Activated CD8-positive, alpha-beta memory T cell treated with anti-CD3 and anti-CD28 coated beads, Interleukin-2, amount 50 U/mL, for 48 hours (primary cell): ENCODE measurements around the gene ALK.

Source experiments
- DNase-seq: peaks from one replicate; pipeline ENCODE4 v3.0.0-alpha.2; 2020

The ALK gene

DNA sequence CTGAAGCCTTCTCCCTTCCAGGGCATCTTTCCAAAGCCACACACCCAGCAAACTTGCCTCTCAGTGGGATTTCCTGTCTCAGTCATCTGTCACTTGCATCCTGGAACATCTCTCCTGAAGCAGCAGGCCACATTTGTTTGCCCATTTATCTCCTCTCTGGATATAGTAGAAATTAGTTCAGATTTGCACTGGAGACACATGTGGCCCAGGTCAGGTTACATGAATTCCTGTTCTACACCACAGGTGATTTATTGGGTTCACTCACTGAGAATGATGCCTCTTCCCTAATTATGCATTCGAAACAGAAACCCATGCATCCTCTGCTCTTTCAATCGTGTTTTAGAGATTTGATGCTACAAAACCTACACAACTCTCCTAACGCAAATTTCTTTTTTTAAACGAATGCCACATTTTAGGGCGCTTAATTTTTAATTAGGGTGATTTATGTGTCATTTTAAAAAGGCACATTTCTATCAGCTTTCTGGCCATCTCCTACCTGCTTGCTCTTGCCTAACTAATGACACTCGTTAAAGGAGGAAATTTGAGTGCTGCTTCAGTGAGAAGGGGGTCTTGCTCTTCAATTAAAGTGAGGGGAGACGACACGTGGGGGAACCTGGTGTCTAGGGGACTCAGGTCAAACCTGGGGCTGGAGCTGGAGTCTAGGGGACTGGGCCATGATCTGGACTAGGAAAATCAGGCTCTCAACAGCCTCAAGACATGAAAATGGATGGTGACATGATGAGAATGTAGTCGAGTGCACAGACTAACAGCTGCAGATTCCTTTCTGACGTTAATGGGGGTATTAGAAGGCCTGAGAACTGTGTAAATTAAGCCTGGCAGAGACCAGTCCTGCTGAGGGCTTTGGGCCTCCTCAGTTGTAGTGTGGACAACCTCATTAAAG lies 584.8 kb downstream of the ALK start:
- DNase-seq, result no peak

DNA sequence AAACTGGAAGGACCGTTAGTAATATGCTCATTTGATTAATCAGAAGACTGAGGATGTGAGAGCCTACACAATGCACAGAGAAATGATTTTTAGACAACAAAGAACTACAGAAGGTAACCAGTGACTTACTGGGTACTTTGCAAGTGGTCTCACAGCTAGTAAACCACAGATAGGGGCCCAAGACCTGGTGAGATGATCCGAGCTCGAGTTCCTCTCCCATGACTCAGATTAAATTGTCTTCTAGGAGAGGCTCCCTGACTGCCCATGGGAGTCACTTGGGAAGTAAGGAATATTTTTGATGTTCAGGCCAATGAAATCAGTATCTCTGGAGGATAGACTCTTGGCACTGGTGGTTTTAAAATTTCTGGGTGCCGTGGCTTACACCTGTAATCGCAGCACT lies 586.0 kb downstream of the ALK start:
- DNase-seq, result no peak

DNA sequence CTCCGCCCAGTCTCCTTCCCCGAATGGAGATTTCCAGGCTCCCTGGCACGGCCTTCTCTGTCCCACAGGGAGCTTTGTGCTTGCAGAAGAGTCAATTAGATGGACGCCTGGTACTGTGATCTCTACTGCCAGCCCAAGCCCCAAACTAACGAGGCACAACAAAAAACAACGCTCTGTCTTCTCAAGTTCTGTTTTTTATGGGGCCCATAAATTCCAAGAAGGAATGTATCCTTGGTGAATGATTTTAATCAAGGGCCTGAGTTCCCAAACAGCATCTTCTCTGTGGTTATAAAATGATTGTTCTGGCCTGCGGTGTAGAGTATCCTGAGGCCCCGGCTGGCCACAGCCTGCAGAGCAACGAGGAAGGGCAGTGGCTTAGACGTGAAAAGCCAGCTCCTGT lies 586.7 kb downstream of the ALK start:
- DNase-seq, result no peak

DNA sequence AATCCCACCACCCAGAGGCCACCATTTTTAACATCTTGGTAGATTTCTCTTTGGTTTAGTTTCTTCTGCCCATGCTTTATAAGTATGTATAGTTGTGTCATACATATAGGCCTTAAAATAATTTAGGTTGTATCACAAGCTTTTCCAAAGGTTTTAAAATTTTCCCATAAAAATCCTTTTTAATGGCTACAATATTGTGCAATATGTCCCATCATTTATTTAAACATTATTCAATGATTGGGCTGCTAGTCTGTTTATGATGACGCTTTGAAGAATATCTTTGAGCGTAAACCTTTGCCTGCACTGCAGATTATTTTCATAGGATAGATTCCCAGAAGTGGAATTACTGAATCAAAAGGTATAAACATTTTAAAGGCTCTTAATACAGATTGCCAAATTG lies 588.8 kb downstream of the ALK start:
- no peak for DNase-seq

DNA sequence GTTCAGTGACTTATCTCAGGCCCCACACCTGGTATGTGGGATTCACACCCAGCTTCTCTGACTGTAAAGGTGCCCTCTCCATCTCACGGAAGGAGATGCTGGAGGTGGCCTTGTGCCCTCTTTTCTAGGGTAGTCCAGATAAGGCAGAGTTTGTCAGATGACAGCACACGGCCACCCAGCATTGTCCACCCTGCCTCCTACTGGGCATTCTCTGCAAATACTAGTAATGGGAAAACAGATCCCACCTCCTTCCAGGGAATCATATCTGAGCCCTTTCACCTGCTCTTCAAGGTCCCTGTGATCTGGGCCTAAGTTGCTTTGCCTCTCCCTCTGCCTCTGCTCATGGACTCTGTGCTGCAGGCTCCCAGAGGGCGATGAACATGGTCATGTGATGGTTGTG lies 591.5 kb downstream of the ALK start:
- DNase-seq, result no peak

DNA sequence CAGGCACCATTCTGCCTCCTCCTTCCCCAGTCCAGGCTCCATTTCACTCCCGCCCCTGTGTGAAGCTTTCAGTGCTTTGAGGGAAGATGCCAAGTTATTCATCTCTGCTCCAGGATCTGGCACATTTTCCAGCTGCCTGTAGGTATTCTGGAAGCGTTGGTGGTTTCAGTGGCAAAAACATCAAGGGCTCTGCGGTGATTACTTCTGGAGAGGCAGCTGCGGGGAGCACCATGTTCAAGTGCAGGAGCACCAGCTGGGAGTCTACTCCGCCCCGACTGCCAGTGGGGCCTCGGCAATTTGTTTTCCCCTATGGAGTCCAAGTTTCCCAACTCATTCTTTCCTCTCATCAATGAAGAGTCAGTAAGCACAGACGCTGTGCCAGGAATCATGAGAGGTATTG lies 594.5 kb downstream of the ALK start:
- DNase-seq, result no peak

DNA sequence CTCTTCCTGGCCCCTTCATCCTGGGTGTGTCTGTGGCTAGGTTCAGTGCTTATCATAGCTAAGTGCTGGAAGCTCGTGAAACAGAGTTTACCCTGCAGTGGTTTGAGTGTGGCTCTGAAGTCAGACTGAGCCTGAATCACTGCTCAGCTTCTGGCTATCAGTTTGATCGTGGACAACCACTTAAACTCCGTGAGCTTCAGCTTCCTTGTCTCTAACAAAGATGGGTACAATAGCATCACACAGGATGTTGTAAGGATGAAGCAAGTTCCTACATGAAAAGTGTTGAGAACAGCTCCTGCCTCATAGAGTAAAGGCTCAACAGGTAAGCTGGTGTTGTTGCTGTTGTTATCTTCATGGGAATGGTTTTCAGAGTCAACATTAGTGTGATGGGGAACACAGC lies 595.8 kb downstream of the ALK start:
- no peak for DNase-seq

DNA sequence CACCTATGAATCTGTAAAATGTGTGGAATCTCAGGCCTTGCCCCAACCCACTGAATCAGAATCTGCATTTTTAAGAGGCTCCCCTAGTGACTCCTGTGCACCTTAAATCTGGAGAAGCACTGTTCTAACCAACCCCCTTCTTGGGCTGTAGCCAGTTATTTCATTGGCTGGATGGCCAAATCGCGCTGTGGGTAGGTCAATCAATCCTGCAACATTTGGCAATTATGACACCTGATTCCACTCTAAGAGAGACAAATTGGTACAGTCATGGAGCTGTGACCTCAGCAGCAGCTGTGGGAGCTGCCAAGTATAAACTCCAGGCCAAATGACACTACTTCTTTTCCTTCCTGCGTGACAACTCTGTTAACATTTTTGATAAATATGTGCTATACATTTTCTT lies 597.4 kb downstream of the ALK start:
- no peak for DNase-seq

DNA sequence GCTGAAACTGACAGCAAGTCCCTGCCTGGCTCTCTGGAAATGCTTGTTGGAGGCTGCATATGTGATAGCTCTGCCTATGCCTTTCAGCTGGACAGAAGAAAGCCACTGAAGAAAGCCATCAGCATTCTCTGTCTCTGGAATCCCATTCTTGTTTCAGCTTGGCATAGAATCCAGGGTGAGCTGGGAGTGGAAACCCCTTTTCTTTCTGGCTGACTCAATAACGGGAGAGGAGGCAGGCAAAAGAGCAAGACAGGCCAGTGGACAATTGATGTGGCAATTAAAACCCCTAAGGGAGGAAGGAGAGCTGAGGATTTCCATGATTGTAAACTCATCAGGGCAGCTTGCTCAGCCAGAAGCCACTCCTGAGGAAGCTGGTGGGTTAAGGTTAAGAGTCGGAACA lies 598.1 kb downstream of the ALK start:
- DNase-seq, result no peak

DNA sequence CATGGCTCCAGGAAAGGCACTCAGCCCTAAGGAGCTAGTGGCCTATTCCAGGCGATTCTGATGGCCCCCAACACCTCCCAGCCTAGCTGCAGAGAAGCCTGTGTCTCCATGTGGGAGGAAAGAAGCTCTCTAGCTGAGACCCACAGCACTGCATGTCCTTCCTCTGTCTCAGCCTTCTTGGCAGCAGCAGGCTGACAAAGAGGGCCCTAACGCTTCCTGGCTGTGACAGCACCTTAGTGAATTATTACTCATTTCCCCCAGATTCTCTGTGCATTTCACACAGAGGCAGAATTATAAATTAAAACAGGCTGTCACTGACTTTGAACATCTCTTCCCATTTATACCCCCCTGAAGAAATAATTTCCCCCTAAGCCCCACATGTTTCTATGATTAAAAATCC lies 599.4 kb downstream of the ALK start:
- DNase-seq, result no peak

DNA sequence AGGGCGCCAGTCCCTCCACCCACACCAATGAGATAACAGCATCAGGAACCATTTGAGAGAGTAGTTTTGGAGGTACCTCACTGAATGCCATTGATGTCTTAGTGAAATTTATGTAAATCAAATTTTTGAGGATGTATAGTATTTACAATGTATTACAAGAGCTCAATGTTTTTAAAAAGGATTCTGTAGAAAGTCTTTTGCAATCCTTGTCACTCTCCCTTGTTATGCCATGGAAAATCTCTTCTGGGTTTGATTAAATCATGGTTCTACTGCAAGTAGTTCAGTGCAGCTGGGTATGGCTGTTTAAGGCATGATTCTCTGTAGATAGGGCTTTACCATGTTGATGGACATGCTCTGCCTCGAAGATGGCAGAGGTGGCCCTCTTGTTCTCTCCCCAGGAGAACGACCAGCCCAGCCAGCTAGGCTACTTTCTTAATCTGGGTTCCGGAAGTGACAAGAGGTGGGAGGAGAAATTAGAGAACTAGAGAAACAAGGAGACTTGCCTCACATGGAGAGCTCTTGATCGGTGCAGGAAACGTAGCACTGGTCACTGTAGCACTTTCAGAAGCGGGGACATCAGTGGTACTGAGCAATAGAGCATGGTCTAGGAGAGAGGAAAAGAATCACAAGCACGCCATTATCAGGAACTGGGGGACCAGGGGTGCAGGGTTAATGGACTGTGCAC lies 603.4 kb downstream of the ALK start:
- DNase-seq, result no peak

DNA sequence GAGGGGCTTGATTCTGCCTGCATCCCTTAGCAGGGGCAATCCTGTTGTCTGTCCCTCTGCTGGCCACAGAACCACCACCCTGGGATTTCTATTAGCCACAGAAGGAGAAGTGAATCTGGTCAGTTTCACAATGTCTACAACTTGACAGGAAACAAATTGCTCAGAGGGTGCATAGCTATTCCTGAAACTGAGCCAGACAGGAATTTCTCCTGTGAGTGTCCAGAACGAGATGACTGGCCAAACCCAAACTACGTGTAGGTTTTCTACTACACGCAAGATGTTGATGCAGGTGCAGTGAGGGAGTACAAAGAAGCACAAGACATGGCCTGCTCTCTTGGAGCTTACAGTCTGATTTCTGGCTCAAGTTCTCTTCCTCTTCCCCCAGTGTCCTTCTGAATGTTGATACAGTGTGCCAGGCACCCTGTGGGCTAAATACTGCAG lies 604.3 kb downstream of the ALK start:
- no peak for DNase-seq

DNA sequence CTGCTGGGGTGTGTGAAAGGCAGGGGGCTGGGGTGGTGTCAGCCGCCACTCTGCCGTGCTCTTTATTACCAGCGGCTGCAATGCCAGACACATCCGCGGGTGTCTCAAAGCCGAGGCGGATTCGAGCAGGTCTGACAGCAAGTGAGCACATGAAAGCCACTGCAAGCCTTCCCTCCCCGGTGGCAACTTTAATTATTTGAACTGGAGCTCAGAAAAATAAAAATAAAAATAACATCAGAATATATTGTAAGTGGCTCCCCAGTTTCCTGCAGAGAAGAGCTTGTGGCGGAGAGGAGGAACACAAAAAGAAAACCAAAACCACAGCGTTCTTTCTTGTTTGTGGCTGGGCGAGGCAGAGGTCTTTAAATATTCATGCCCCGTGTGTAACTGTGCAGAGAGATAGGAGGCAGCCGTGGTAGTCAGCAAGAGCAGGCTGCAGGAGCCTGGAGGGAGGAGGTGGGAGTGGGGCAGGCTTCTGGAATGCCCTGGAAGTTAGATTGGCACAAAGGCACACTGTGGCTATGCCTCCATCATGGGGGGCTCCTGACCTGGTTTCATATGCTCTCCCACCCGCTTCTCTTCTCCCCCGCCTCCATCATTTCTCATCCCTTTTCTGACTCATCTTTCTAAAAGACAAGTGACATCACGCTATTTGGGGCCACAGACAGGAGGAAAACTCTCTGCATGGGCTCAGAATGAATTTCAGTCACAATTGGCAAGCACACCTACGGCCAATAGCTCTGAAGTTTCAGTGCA lies 606.4 kb downstream of the ALK start:
- peak; percentile 77 for DNase-seq

DNA sequence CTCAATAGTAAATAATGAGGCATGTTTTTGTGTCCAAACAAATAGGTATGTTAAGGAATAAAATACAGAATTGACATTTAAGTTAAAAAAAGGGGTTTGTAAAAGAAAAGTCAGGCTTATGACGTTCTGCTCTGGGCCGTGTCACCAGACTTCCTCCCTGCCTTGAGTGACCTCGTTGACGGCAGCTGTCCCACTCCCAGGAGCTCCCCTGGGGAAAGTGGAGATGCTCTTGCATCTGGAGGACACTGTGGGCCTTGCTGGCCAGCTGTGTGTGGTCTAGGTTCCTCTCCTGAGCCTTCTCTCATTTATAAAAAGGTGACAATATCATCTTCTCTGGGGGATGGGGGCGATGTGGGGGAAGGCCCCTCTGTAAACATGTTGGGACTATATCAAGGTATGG lies 609.9 kb downstream of the ALK start:
- DNase-seq, result no peak

DNA sequence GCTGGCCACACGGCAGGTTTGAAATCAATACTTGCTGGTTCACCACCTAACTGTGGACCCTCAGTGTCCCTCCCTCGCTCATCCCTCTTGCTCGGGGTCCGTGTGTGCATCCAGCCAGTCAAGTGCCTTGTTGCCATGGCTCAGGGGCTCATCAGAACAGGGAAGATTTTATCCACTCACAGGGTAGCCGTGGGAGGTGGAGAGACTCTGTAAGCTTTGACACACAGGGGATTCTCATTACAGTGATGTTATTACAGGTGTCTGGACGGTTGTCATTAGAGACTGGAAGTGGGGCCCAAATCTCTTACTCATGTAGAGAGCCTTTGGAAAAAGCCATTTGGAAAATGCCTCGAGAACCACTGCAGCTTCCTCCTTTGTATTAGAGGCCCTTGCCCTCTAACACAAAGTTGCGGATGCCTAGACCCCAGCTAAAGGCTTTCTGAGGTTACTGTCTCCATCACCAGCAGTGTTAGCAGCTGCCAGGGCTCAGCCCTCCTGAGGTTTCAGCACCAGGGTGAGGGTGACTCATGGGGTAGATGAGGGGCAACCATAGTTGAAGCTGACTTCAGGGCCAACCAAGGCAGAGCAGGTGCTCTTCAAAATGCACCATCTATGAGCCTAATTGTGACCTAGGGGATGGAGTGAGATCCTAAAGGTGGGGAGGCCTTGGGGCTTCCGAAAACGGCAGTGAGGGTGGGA lies 610.6 kb downstream of the ALK start:
- DNase-seq, result no peak

DNA sequence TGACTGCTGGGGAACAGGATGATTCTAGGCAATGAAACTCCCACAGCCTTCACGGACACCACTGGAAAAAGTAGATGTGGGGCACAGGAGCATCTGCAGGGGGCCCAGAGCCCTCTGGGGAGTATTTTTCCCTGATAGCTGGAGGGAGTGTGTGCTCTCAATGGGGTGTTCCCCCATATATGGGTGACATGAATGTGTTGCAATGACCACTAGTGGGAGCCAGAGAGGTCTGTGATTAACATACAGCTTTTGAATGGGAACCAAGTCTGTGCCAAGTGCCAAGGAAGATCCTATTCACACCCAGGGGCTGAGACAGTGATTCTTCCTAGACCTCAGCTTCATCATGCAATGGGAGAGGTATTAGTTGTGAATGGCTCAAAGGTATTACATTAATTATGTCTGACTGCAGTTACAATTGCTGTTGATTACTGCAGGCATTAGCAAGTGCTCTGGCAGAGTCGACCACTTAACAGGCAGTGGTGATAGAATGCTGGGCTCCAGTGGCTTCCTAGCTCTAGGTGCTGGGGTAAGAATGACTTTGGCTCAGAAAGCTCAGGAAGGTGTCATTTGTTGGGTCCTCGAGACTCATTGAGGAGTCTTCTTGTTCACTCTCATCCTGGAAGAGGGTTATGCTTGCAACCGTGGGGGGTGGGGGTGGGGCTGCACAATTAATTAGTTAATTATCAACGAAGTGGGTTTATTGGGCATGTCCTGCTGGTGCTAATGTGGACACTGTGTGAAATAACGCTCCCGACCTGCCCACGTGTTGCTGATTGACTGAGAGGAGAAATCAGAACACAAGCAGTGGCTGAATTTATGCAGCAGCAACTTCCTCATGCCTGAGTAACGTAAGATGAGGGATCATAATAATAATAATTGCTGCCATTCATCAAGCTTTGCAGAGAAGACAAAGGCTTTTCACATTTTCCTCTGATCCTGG lies 612.0 kb downstream of the ALK start:
- DNase-seq, result no peak

DNA sequence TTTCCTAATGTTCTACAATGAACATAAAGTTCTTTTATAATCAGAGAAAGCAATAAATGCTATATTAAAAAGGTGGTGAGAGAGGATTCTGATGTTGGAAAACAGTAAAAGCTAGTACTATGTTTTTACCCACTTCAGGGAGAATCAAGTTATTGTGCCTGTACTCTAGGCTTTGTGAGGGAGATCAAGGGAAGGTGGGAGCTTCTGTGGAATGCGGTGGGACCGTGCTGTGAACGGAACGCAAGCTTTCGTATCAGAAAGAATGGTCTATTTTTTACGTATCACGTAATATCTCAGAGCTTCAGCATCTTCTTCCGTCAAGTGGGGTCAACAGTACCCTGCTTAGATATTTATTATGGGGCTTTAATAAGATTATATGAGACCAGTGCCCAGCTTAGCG lies 613.0 kb downstream of the ALK start:
- DNase-seq, result no peak

DNA sequence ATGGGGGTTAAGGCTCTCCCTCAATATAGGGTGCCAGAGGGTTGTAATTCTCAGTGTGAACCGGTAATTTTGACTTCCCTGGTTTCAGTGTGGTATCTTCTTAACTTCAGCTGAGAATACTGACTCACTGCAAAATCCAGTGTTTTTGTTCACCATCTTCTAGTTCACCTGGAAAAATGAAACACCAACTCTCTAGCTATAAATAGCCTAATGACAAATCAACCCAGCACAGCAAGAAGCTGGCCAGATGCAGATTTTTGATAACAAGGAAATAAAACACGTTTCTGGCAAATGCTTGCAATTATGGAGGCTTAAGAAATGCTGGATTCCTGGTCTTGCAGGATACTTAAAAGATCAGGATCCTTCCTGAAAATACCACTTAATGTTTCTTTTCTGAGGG lies 613.9 kb downstream of the ALK start:
- no peak for DNase-seq

DNA sequence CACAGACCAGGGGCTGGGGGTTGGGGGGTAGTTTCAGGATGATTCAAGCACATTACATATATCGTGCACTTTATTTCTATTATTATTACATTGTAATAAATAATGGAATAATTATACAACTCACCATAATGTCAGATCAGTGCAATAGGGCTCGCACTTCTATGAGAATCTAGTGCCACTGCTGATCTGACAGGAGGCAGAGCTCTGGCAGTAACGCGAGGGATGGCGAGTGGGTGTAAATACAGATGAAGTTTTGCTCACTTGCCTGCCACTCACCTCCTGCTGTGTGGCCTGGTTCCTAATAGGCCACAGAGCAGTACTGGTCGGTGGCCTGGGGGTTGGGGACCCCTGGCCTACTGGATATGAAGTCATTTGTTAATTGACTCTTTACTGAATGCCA lies 615.6 kb downstream of the ALK start:
- DNase-seq, result no peak

DNA sequence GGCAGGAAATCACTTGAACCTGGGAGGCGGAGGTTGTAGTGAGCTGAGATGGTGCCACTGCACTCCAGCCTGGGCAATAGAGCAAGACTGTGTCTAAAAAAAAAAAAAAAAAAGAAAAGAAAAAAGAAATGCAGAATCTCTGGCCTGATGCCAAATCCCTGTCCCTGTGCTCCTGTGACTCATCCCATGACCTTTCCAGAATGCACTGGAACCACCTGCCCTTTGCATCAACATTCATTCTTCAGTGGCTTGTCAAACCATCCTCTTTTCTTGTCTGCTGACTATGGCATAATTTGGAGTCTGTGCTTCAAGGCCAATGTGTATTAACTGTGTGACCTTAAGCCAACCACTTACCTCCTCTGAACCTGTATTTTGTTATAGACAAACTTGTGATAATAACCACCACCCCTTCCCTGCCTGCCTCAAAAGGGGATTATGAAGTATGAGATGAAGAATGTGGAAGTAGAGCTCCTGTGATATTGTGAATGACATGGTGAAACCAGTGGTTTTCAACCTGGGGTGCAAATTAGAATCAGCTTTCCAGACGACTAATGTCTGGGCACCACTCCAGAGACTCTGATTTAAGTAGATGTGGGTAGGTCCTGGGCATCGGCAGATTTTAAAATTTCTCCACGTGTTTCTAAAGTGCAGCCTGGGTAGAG lies 616.9 kb downstream of the ALK start:
- DNase-seq, result no peak

DNA sequence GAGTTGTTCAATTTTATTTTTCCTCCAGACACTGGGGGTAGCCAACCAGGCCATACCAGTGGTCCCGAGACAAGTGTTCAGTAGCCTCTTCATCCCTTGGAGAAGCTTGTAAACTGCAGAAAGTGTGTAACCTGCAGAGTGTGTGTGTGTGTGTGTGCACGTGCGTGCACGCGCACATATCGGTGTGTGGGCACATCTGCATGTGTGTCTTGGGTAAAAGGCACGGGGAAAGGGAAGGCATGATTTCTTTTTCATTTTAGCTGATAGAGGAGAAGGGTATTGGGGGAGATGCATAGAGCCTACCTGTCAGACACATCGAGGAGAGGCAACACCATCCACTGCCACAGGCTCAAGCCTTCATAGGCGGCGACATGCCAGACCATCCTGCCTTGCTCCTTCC lies 624.8 kb downstream of the ALK start:
- DNase-seq, result no peak
